GM23338 (cell line): ENCODE data around the gene KISS1R. TPM values are rescaled to one million over a fixed set of nuclear protein-coding genes. Genes with fewer than 3 reads are reported as not detected.

Experiments used
- ATAC-seq: fragments of 200-7000 bp; cut with Tn5 transposase; 3 replicates; pipeline ENCODE4 v1.9.1; 2020
- DNase-seq: peaks from one replicate; pipeline ENCODE4 v3.0.0-alpha.2; 2015; ENCODE audit warnings: low spot score
- H2AFZ ChIP-seq: fragments of 200-600 bp; sonication (generic); 2 replicates; pipeline ENCODE4 v1.8.0; 2016; ENCODE audit warnings: antibody characterized with exemption, mild to moderate bottlenecking, moderate library complexity
- H3F3A ChIP-seq: fragments of 200-600 bp; sonication (generic); replicated peaks from 2 replicates; pipeline ENCODE4 v1.8.0; 2017; ENCODE audit warnings: antibody characterized with exemption, mixed run types, low read depth
- H3K27ac ChIP-seq: fragments of 200-600 bp; sonication (generic); 2 replicates; pipeline ENCODE4 v1.6.1; 2016; ENCODE audit warnings: low read depth
- H3K27me3 ChIP-seq: fragments of 200-600 bp; sonication (generic); 2 replicates; pipeline ENCODE4 v1.8.0; 2016; ENCODE audit warnings: mild to moderate bottlenecking, mixed run types, moderate library complexity; ENCODE audit not compliant: insufficient read depth
- H3K36me3 ChIP-seq: fragments of 200-600 bp; sonication (generic); 2 replicates; pipeline ENCODE4 v1.8.0; 2016; ENCODE audit warnings: mild to moderate bottlenecking; ENCODE audit not compliant: insufficient read depth
- H3K4me1 ChIP-seq: fragments of 200-600 bp; sonication (generic); 2 replicates; pipeline ENCODE4 v1.8.0; 2016; ENCODE audit warnings: mild to moderate bottlenecking, moderate library complexity; ENCODE audit not compliant: insufficient read depth
- H3K4me2 ChIP-seq: fragments of 200-600 bp; sonication (generic); 2 replicates; pipeline ENCODE4 v1.7.1; 2017; ENCODE audit warnings: mixed run types
- H3K4me3 ChIP-seq: fragments of 200-600 bp; sonication (generic); 2 replicates; pipeline ENCODE4 v1.6.1; 2016; ENCODE audit warnings: mixed run types
- H3K79me2 ChIP-seq: fragments of 200-600 bp; sonication (generic); replicated peaks from 2 replicates; pipeline ENCODE4 v1.8.0; 2017; ENCODE audit warnings: mild to moderate bottlenecking; ENCODE audit not compliant: insufficient read depth
- H3K9me2 ChIP-seq: fragments of 200-600 bp; sonication (generic); 2 replicates; pipeline ENCODE4 v1.8.0; 2017; ENCODE audit not compliant: insufficient read depth
- H4K20me1 ChIP-seq: fragments of 200-600 bp; sonication (generic); replicated peaks from 2 replicates; pipeline ENCODE4 v1.8.0; 2017; ENCODE audit warnings: mild to moderate bottlenecking; ENCODE audit not compliant: insufficient read depth
- H3K27ac Mint-ChIP-seq: 2 replicates; pipeline ENCODE4 v1.8.0; 2020; ENCODE audit warnings: inconsistent platforms, mild to moderate bottlenecking, moderate library complexity, mixed read lengths
- H3K27me3 Mint-ChIP-seq: 3 replicates; pipeline ENCODE4 v1.8.0; 2022; ENCODE audit warnings: low read depth, mild to moderate bottlenecking, moderate library complexity, mixed read lengths, inconsistent platforms; ENCODE audit not compliant: insufficient read depth, poor library complexity
- H3K36me3 Mint-ChIP-seq: 3 replicates; pipeline ENCODE4 v1.8.0; 2021; ENCODE audit warnings: low read depth, mild to moderate bottlenecking, inconsistent platforms, moderate library complexity, mixed read lengths
- H3K4me1 Mint-ChIP-seq: 3 replicates; pipeline ENCODE4 v1.8.0; 2020; ENCODE audit warnings: mild to moderate bottlenecking, inconsistent platforms, mixed read lengths
- H3K4me3 Mint-ChIP-seq: 3 replicates; pipeline ENCODE4 v1.8.0; 2021; ENCODE audit warnings: moderate library complexity, mild to moderate bottlenecking, inconsistent platforms, mixed read lengths
- H3K9me3 Mint-ChIP-seq: 3 replicates; pipeline ENCODE4 v1.8.0; 2020; ENCODE audit warnings: moderate library complexity, mild to moderate bottlenecking, inconsistent platforms, mixed read lengths
- CREB1 ChIP-seq: fragments of 250-450 bp; sonication (Bioruptor Pico); IDR thresholded peaks from 2 replicates; pipeline ENCODE4 v1.5.0; 2020; ENCODE audit warnings: low read depth, mild to moderate bottlenecking, moderate library complexity
- ETS1 ChIP-seq: IDR thresholded peaks from 2 replicates; pipeline ENCODE4 v1.6.1; 2016; ENCODE audit warnings: antibody characterized with exemption
- EZH2 ChIP-seq: fragments of 200-600 bp; sonication (generic); IDR thresholded peaks from one replicate; pipeline ENCODE4 v1.8.0; 2017; ENCODE audit warnings: antibody characterized with exemption, mild to moderate bottlenecking, low read depth; ENCODE audit not compliant: unreplicated experiment
- EZH2phosphoT487 ChIP-seq: fragments of 200-600 bp; sonication (generic); IDR thresholded peaks from one replicate; pipeline ENCODE4 v1.8.1; 2018; ENCODE audit warnings: antibody characterized with exemption; ENCODE audit not compliant: unreplicated experiment
- JUNB ChIP-seq: IDR thresholded peaks from one replicate; pipeline ENCODE4 v1.6.1; 2016; ENCODE audit warnings: antibody characterized with exemption; ENCODE audit not compliant: unreplicated experiment
- NANOG ChIP-seq: IDR thresholded peaks from 2 replicates; pipeline ENCODE4 v1.6.1; 2016; ENCODE audit warnings: antibody characterized with exemption, borderline replicate concordance
- POLR2AphosphoS5 ChIP-seq: IDR thresholded peaks from 2 replicates; pipeline ENCODE4 v1.6.1; 2016; ENCODE audit warnings: antibody characterized with exemption, low read depth
- STAT1 ChIP-seq: IDR thresholded peaks from one replicate; pipeline ENCODE4 v1.6.1; 2016; ENCODE audit warnings: antibody characterized with exemption; ENCODE audit not compliant: unreplicated experiment
- ZNF114 ChIP-seq: fragments of 250-450 bp; sonication (Bioruptor Pico); IDR thresholded peaks from 2 replicates; pipeline ENCODE4 v1.5.0; 2020; ENCODE audit warnings: mild to moderate bottlenecking, moderate library complexity
- ZNF331 ChIP-seq: fragments of 250-450 bp; sonication (Bioruptor Pico); IDR thresholded peaks from 2 replicates; pipeline ENCODE4 v1.5.0; 2020; ENCODE audit warnings: low read depth, mild to moderate bottlenecking, moderate library complexity
- polyA plus RNA-seq: library from polyadenylated mRNA; unstranded; fragments of >200 nt; fragmentation: Nextera tagmentation; extraction: Ambion mirVana; gene quantifications from 2 replicates; pipeline ENCODE4 v1.2.1, GENCODE V29; 2016
- total RNA-seq: library from RNA; depleted of rRNA; stranded (reverse); fragments of >200 nt; shearing (Covaris generic); gene quantifications from 2 replicates; pipeline ENCODE4 v1.2.3, GENCODE V29; 2014
- TF ChIP-seq, protein P1 (sequence below), 2 experiments: fragments of 200-600 bp in 1 of 2; sonication (generic) in 1 of 2; conservative IDR thresholded peaks; 2 replicates each; pipeline versions ENCODE4 v1.5.1 to v1.6.1; 2016 to 2017; ENCODE audit warnings: antibody characterized with exemption in 2 of 2, low read depth in 2 of 2, mild to moderate bottlenecking in 2 of 2, moderate library complexity in 1 of 2
- TF ChIP-seq, protein P2 (sequence below): fragments of 250-450 bp; sonication (Bioruptor Pico); IDR thresholded peaks from 2 replicates; pipeline ENCODE4 v1.5.0; 2020; ENCODE audit warnings: mild to moderate bottlenecking, moderate library complexity
- TF ChIP-seq, protein P3 (sequence below): IDR thresholded peaks from one replicate; pipeline ENCODE4 v1.6.1; 2018; ENCODE audit warnings: antibody characterized with exemption; ENCODE audit not compliant: unreplicated experiment

KISS1R gene
- total and polyA plus RNA-seq, 2 experiments from 2014 or later: 0.78 to 4.0 TPM

DNA sequence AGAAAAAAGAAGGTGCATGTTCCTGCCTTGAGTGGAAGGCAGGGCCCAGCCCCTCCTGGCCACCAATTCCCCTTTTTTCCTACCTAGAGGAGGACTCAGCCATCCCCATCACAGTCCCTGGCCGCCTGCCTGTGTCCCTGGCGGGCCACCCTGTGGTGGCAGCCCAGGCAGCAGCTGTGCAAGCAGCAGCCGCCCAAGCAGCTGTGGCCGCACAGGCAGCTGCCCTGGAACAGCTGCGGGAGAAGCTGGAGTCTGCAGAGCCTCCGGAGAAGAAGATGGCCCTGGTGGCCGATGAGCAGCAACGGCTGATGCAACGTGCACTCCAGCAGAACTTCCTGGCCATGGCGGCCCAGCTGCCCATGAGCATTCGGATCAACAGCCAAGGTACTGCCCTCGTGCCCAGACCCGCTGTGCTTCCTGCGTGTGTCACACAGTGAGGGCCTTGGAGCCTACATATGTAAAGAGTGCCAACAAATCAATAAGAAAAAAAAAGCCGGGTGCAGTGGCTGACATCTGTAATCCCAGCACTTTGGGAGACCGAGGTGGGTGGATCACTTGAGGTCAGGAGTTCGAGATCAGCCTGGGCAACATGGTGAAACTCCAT is 49.5 kb downstream of the KISS1R start:
- Histone ChIP-seq H3F3A (peaks cover 11% of the 10 kb centered on the region; the same call in 1 of the 2 replicates), H3K4me3 (no peak overlapping the region), H3K79me2 (no peaks in the 10 kb centered on the region), H3K27me3 (no peaks in the 10 kb centered on the region), H2AFZ (no peak overlapping the region), H3K9me2 (no peaks in the 10 kb centered on the region), H3K27ac (no peak overlapping the region), H4K20me1 (no peaks in the 10 kb centered on the region), H3K36me3 (peaks cover 36% of the 10 kb centered on the region), H3K4me2 (no peak overlapping the region), H3K4me1 (no peaks in the 10 kb centered on the region)
- H3K36me3 Mint-ChIP-seq: peaks cover 85% of the 10 kb centered on the region
- peaks cover 12% of the 10 kb centered on the region for H3K27me3 Mint-ChIP-seq
- no peak overlapping the region for H3K4me3 Mint-ChIP-seq
- H3K4me1 Mint-ChIP-seq: peaks cover 3% of the 10 kb centered on the region; the same call in 2 of the 3 replicates
- TF ChIP-seq NANOG (no peak), STAT1 (no peak), EZH2phosphoT487 (no peak), ZNF331 (CRISPR knock-in tag) (no peak), POLR2AphosphoS5 (no peak), ETS1 (no peak), CREB1 (no peak), ZNF114 (CRISPR knock-in tag) (no peak), EZH2 (no peak), JUNB (no peak)
- TF ChIP-seq, protein P1, sequence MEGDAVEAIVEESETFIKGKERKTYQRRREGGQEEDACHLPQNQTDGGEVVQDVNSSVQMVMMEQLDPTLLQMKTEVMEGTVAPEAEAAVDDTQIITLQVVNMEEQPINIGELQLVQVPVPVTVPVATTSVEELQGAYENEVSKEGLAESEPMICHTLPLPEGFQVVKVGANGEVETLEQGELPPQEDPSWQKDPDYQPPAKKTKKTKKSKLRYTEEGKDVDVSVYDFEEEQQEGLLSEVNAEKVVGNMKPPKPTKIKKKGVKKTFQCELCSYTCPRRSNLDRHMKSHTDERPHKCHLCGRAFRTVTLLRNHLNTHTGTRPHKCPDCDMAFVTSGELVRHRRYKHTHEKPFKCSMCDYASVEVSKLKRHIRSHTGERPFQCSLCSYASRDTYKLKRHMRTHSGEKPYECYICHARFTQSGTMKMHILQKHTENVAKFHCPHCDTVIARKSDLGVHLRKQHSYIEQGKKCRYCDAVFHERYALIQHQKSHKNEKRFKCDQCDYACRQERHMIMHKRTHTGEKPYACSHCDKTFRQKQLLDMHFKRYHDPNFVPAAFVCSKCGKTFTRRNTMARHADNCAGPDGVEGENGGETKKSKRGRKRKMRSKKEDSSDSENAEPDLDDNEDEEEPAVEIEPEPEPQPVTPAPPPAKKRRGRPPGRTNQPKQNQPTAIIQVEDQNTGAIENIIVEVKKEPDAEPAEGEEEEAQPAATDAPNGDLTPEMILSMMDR (conservative IDR thresholded peaks at IDR 0.05; ENCODE audit: low read depth in 2 of 2): no peak
- TF ChIP-seq, protein P2, sequence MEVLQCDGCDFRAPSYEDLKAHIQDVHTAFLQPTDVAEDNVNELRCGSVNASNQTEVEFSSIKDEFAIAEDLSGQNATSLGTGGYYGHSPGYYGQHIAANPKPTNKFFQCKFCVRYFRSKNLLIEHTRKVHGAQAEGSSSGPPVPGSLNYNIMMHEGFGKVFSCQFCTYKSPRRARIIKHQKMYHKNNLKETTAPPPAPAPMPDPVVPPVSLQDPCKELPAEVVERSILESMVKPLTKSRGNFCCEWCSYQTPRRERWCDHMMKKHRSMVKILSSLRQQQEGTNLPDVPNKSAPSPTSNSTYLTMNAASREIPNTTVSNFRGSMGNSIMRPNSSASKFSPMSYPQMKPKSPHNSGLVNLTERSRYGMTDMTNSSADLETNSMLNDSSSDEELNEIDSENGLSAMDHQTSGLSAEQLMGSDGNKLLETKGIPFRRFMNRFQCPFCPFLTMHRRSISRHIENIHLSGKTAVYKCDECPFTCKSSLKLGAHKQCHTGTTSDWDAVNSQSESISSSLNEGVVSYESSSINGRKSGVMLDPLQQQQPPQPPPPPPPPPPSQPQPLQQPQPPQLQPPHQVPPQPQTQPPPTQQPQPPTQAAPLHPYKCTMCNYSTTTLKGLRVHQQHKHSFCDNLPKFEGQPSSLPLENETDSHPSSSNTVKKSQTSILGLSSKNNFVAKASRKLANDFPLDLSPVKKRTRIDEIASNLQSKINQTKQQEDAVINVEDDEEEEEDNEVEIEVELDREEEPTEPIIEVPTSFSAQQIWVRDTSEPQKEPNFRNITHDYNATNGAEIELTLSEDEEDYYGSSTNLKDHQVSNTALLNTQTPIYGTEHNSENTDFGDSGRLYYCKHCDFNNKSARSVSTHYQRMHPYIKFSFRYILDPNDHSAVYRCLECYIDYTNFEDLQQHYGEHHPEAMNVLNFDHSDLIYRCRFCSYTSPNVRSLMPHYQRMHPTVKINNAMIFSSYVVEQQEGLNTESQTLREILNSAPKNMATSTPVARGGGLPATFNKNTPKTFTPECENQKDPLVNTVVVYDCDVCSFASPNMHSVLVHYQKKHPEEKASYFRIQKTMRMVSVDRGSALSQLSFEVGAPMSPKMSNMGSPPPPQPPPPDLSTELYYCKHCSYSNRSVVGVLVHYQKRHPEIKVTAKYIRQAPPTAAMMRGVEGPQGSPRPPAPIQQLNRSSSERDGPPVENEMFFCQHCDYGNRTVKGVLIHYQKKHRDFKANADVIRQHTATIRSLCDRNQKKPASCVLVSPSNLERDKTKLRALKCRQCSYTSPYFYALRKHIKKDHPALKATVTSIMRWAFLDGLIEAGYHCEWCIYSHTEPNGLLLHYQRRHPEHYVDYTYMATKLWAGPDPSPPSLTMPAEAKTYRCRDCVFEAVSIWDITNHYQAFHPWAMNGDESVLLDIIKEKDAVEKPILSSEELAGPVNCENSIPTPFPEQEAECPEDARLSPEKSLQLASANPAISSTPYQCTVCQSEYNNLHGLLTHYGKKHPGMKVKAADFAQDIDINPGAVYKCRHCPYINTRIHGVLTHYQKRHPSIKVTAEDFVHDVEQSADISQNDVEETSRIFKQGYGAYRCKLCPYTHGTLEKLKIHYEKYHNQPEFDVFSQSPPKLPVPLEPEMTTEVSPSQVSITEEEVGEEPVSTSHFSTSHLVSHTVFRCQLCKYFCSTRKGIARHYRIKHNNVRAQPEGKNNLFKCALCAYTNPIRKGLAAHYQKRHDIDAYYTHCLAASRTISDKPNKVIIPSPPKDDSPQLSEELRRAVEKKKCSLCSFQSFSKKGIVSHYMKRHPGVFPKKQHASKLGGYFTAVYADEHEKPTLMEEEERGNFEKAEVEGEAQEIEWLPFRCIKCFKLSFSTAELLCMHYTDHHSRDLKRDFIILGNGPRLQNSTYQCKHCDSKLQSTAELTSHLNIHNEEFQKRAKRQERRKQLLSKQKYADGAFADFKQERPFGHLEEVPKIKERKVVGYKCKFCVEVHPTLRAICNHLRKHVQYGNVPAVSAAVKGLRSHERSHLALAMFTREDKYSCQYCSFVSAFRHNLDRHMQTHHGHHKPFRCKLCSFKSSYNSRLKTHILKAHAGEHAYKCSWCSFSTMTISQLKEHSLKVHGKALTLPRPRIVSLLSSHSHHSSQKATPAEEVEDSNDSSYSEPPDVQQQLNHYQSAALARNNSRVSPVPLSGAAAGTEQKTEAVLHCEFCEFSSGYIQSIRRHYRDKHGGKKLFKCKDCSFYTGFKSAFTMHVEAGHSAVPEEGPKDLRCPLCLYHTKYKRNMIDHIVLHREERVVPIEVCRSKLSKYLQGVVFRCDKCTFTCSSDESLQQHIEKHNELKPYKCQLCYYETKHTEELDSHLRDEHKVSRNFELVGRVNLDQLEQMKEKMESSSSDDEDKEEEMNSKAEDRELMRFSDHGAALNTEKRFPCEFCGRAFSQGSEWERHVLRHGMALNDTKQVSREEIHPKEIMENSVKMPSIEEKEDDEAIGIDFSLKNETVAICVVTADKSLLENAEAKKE (CRISPR knock-in tag): no peak
- TF ChIP-seq, protein P3, sequence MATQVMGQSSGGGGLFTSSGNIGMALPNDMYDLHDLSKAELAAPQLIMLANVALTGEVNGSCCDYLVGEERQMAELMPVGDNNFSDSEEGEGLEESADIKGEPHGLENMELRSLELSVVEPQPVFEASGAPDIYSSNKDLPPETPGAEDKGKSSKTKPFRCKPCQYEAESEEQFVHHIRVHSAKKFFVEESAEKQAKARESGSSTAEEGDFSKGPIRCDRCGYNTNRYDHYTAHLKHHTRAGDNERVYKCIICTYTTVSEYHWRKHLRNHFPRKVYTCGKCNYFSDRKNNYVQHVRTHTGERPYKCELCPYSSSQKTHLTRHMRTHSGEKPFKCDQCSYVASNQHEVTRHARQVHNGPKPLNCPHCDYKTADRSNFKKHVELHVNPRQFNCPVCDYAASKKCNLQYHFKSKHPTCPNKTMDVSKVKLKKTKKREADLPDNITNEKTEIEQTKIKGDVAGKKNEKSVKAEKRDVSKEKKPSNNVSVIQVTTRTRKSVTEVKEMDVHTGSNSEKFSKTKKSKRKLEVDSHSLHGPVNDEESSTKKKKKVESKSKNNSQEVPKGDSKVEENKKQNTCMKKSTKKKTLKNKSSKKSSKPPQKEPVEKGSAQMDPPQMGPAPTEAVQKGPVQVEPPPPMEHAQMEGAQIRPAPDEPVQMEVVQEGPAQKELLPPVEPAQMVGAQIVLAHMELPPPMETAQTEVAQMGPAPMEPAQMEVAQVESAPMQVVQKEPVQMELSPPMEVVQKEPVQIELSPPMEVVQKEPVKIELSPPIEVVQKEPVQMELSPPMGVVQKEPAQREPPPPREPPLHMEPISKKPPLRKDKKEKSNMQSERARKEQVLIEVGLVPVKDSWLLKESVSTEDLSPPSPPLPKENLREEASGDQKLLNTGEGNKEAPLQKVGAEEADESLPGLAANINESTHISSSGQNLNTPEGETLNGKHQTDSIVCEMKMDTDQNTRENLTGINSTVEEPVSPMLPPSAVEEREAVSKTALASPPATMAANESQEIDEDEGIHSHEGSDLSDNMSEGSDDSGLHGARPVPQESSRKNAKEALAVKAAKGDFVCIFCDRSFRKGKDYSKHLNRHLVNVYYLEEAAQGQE: no peak
- no peak for DNase-seq
- peaks cover 28% of the 10 kb centered on the region for H3K9me3 Mint-ChIP-seq
- H3K27ac Mint-ChIP-seq: no peak overlapping the region
- ATAC-seq: no peak
